Right ventricle myocardium superior (tissue), 1 donor: Measurements from ENCODE around the gene MAEL. TPM values are rescaled to one million over a fixed set of nuclear protein-coding genes. Genes with fewer than 3 reads are reported as not detected.

Experiments
- ATAC-seq: fragments of 200-7000 bp; cut with Tn5 transposase; one replicate; pipeline ENCODE4 v1.9.1; 2020; ENCODE audit warnings: mild to moderate bottlenecking; ENCODE audit not compliant: poor library complexity
- DNase-seq: peaks from one replicate; pipeline ENCODE4 v3.0.0-alpha.2; 2020
- intact Hi-C: fragments of 100-400 bp; cut with DNase I; formaldehyde crosslinking; loops from one replicate; pipeline ENCODE4 v1.11.2; 2022
- long read RNA-seq: library from polyadenylated mRNA; unstranded; transcript quantifications from one replicate; pipeline ENCODE4 v2.0.0, GENCODE V29; 2021
- total RNA-seq: library from RNA; stranded (reverse); fragmentation: NEBNext Ultra II Directional; extraction: Animal tissue kit (Norgen Biotek cat#: 25700); gene quantifications from one replicate; pipeline ENCODE4 v1.2.1, GENCODE V29; 2021
- donor health status: DM: no; HTN: yes; CAD: no; lungs with severe emphysema.

MAEL gene
- total RNA-seq, result 1.7 TPM
- long read RNA-seq, partial matches to known transcripts, result 0 of 7 reads
- long read RNA-seq, other reads (novel, unspliced or antisense), result 5 of 7 reads

DNA sequence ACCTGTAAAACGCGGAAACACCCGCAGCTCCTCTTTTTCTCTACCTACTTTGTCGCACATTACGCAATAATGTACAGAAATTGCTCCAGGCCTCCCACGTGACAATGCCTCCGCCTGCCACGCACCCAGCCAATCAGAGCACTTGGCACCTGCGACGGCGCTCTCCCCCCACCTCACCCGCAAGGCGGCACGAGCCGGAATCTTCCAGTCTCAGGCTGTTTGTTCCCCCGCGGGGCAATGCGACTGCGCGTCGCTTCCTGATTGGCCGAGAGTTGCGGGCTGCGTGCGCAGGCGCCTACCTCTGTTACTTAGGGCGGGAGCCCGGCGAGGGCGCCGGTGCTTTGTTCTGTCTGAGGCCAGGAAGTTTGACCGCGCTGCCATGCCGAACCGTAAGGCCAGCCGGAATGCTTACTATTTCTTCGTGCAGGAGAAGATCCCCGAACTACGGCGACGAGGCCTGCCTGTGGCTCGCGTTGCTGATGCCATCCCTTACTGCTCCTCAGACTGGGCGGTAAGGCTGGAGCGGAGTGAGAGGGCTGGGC lies at the start of gene MAEL:
TSS of gene MAEL (plus strand) at position 307 of the 542 bp plus-strand sequence. CDS start at position 380, 73 bp downstream.
- DNase-seq, result no peak
- ATAC-seq, result no peak
- intact Hi-C loops, result no loop called here

GRCh38 chr1:166939741-166940375 lies 49.2 kb upstream of the MAEL start:
- intact Hi-C loops, result no loop called here
- DNase-seq (no peak), ATAC-seq (no peak)

DNA sequence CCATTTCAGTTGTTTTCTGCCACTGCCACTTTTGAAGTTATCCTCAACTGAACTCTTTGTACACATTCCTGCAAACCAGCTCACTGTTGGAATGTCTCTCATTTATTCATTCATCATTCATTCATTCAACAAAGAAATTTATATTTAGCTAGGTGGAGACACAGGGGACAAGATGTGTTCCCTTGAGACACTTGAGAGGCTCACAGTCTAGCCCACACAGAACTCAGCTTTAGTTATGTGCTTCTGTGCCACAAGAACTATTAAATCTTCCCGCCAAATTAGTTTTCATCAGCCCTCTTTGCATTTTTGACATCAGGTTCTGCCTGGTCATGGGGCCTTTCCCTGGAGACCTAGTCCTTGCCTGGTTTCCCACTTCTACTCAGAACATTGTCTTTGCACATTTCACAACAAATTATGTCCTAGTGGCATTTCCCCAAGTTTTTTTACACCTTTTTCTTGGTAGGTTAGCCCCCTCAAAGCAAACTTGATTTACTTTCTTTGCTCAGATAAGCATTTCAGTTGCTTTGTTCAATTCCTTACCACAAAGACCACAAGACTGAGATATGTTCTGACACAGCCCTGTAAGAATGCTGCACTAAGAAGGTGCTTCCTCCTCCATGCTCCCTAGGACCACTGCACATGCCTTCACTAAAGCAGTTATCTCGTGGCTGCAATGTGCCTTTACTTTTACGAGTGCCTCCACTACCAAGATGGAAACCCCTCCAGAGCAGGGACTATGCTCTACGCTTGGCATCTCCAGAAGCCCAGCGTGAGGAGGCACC lies 44.7 kb upstream of the MAEL start:
- no peak for DNase-seq
- ATAC-seq, result no peak

DNA sequence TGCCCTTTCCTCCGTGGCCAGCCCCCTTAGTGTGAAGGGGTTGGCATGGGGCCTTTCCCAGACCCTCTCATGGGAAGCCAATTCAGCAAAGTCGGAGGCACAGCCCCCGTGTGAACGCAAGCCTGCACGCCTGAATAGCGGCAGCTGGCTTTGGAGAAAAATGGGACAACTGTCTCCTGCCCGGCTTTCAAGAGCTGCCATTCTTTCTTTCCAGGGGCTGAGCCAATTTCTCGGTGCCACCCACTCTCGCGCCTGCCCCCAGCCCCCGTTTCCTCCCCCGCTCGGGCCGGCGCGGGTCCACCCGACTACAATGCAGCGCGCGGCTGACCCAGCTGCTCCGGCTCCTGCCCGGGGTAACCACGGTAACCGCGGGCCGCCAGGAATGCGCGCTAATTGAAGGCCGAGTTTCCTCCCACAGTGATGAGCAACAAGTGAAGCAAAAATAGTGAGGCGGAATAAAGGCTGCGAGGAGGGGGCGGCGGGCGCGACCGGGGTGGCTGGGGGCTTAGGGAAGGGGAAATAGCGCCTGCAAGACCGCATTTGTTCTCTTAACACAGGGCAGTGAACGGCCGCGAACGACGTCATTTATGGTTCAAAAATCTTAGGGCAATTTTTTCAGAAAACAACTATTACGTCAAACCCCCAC lies 41.6 kb upstream of the MAEL start:
- peak; percentile 73 for ATAC-seq
- DNase-seq, result peak; percentile 49

More for the DNA sequence above, 44.7 kb upstream of the MAEL start:
- intact Hi-C loops, result no loop called here

GRCh38 chr1:166948856-166949350 lies 40.2 kb upstream of the MAEL start:
- intact Hi-C loops, result no loop called here
- DNase-seq (no peak), ATAC-seq (no peak)

More for the DNA sequence above, 41.6 kb upstream of the MAEL start:
- intact Hi-C loops, result no loop called here

DNA sequence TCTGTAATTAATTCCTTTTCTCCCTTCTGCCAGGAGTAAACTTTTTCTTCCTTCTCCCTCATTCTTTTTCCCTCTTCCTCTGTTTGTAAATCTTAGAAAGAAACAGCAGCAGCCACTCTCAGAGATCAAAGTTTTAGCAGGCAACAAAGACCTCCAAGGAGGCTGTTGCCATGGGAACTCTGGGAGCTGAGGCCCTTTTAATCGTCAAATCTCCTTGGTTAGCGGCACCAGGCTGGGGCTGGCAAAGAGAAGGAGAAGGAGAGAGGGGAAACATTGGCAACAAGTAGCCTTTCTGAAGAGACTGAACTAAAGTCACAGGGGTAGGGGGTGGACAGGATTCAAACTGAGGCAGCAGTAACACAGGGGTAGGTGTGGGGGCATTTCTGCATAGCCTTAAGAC lies 38.9 kb upstream of the MAEL start:
- DNase-seq (no peak), ATAC-seq (no peak)
- intact Hi-C loops, result no loop called here

DNA sequence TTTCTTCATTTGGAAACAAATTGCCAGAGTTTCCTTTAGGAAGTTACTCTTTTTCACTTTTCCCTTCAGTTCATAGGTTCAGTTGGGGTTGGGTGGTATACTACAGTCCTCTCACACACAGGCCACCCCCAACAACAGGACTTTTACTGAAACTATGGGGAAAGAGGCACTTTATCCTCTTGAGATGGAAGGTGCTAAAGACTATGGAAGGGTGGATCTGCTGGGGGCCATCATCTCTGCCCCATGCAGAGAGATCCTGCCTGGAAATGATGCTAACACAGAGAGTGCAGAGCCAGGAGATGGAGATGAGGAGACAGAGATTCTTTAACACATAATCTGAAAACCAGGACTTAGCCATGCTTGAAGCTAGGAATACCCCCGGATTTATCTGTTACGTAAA lies 38.0 kb upstream of the MAEL start:
- ATAC-seq, result no peak
- intact Hi-C loops, result no loop called here
- no peak for DNase-seq

GRCh38 chr1:166952002-166952746 lies 36.9 kb upstream of the MAEL start:
- DNase-seq (no peak), ATAC-seq (peak; percentile 91)
- intact Hi-C loops, result no loop called here

DNA sequence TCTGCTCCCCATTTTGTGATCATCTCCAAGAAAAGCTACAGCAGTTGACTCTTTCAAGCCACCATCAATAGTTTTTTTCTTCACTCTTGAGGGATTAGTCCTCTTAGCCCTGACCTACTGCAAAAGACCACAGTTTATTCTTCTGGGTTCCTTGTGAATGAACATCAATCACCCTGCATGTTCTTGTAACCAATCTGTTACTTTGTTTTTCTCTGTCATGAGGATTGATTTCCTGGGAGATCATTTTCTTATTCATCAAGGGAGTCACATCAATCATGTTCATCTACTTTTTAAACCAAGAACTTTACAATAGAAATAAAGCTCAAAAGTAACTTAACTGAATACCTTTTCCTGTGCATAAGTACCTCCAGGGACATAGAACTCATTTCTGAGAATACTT lies 35.6 kb upstream of the MAEL start:
- intact Hi-C loops, result no loop called here

DNA sequence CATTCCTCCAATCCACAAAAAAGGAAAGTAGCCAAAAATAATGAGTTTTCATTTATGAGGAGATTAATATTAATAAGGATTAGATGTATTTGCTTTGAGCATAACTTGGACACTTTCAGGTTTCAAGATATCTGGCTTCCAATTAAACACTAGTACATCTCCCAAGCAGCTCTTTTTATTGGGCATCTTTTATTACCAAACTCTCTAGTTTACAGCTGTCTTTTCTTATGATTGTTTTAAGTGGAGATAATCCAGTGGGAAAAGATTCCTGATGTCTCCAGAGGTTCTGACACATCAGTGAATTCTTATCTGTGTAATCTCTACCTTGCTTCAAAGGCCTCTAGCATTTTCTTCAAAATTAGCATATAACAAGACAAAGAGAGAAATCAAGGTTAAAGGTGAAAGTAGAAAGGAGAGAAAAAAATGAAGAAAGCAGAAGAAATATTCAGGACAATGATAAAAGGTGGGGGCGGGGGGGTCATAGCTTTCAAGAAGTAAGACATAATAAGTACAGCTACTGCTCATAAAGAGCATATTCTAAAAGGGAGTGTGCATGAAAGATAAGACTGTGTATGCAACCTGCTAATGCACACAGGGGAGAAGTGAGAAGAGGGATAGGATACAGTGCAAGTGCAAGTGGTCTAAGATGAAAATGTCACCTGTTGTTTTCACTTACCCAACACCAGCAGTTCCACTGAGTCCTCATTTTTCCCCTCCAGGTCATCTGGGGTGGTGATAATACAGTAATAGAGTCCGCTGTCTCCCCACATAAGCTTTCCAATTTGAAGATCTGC lies 32.8 kb upstream of the MAEL start:
- DNase-seq (no peak), ATAC-seq (no peak)
- intact Hi-C loops, result no loop called here

More for the DNA sequence above, 35.6 kb upstream of the MAEL start:
- DNase-seq (no peak), ATAC-seq (no peak)

DNA sequence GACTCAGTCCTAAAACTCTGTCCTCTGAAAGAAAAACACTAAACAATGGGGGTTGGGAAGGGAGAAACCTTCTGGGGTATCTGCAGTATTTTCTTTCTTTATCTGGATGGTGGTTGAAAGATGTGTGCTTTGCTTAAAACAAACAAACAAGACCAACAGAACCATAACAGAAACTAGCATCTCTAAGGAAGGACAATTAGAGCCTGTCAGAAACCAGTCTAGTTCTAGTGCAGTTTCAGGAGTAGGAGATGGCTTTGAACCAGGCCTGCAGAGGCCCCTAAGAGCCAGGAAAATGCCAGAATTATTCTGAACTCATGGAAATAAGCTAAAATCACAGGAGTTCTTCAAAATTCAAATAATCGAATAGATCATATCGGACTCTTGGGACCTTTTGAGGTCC lies 32.2 kb upstream of the MAEL start:
- ATAC-seq (no peak), DNase-seq (no peak)
- intact Hi-C loops, result no loop called here

DNA sequence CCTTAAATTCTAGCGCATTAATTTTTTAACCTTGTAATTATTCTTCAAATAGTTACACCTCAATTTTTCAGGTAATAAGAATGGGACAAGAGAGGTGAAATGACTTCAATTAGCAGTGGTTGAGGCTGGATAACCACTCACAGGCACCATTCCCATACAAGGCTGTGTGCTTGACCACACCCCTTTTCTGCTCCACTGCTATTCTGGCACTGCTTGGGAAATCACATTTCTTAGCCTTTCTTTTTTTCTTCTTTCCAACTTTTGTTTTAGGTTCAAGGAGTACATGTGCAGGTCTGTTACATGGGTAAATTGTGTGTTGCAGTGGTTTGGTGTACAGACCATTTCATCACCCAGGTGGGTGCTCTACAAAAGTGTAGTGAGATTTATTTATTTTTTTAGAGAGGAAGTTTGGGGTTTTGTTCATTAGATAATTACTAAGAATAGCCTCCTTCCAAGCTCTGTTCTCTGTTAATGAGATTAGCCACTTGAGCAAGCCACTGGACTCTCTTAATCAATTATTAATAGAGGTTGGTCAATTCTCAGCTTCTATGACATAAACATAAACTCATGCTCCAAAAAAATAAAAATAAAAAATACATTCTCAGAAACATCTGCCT lies 28.1 kb upstream of the MAEL start:
- intact Hi-C loops, result no loop called here
- DNase-seq, result no peak
- ATAC-seq, result no peak

GRCh38 chr1:166969074-166969677 lies 19.9 kb upstream of the MAEL start:
- ATAC-seq, result no peak
- DNase-seq, result no peak

GRCh38 chr1:166971252-166971651 lies 17.8 kb upstream of the MAEL start:
- intact Hi-C loops, result no loop called here
- no peak for ATAC-seq
- no peak for DNase-seq

More at GRCh38 chr1:166969074-166969677, 19.9 kb upstream of the MAEL start:
- intact Hi-C loops, result no loop called here

- intact Hi-C loops, result no loop called here
- DNase-seq (no peak), ATAC-seq (no peak)
These were observed 16.9 kb upstream of the MAEL start for GRCh38 chr1:166972193-166972592.

DNA sequence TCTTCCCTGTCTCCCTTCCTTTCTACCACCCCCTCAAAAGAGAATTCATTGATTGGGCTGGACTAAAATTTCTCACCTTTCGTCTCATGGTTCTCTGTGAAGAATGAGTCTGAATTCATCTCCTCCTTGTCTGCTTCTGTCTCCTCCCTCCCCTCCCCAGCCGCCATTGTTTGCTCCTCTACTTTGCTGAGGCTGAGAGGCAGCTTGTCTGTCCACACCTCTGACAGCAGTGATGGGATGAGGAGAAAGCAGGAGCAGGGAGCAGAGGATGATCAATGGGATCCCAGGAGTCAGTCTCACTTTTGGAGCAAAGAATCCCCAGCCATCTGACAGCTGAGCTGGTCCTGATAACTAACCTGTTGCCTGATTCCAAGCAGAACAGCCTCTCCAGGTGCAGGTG lies 16.3 kb upstream of the MAEL start:
- ATAC-seq (no peak), DNase-seq (no peak)
- intact Hi-C loops, result no loop called here
